Nephron (organoid): ENCODE results near the gene MYBPH.
A peak's percentile ranks its signal among the peaks of the same experiment; 100 is the strongest.

Experiments used
- H3K27ac Mint-ChIP-seq, 3 experiments: 2 replicates each; pipeline ENCODE4 v1.8.0; 2020; ENCODE audit warnings: mixed read lengths in 3 of 3, mild to moderate bottlenecking in 2 of 3, moderate library complexity in 1 of 3
- H3K27me3 Mint-ChIP-seq: 2 replicates; pipeline ENCODE4 v1.8.0; 2021; ENCODE audit warnings: low read depth, mild to moderate bottlenecking, moderate library complexity, mixed read lengths
- H3K36me3 Mint-ChIP-seq: 2 replicates; pipeline ENCODE4 v1.8.0; 2020; ENCODE audit warnings: low read depth, mixed read lengths
- H3K4me1 Mint-ChIP-seq: 2 replicates; pipeline ENCODE4 v1.8.0; 2020; ENCODE audit warnings: mixed read lengths
- H3K4me3 Mint-ChIP-seq, 3 experiments: 2 replicates each; pipeline ENCODE4 v1.8.0; 2020; ENCODE audit warnings: mild to moderate bottlenecking in 3 of 3, mixed read lengths in 3 of 3, moderate library complexity in 2 of 3
- H3K9me3 Mint-ChIP-seq: 2 replicates; pipeline ENCODE4 v1.8.0; 2020; ENCODE audit warnings: mixed read lengths
- TF ChIP-seq, protein P1 (sequence below), 3 experiments: fragments of 200-600 bp; sonication (generic); IDR thresholded peaks; one replicate each; pipeline ENCODE4 v1.5.0; 2021; ENCODE audit warnings: antibody characterized with exemption in 3 of 3; ENCODE audit not compliant: unreplicated experiment in 3 of 3

The MYBPH gene

DNA sequence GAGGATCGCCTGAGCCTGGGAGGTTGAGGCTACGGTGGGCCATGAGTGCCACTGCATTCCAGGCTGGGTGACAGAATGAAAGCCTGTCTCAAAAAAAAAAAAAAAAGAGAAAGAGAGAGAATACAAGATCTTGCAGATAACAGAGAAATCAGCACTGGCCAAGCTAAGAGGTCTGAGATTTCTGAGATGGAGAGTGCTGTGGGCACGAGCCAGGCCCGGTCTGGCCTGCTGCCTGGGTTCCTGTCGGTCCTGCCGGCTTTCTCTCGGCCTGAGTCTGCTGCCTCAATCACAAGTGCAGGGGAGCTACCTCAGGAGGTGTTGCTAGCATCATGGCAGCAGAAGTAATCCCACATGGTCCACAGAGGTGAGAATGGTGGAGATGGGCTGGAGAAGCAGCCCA is 29.1 kb downstream of the MYBPH start:
- TF ChIP-seq, protein P1, sequence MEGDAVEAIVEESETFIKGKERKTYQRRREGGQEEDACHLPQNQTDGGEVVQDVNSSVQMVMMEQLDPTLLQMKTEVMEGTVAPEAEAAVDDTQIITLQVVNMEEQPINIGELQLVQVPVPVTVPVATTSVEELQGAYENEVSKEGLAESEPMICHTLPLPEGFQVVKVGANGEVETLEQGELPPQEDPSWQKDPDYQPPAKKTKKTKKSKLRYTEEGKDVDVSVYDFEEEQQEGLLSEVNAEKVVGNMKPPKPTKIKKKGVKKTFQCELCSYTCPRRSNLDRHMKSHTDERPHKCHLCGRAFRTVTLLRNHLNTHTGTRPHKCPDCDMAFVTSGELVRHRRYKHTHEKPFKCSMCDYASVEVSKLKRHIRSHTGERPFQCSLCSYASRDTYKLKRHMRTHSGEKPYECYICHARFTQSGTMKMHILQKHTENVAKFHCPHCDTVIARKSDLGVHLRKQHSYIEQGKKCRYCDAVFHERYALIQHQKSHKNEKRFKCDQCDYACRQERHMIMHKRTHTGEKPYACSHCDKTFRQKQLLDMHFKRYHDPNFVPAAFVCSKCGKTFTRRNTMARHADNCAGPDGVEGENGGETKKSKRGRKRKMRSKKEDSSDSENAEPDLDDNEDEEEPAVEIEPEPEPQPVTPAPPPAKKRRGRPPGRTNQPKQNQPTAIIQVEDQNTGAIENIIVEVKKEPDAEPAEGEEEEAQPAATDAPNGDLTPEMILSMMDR (IDR thresholded peaks at IDR 0.05; ENCODE audit: unreplicated experiment in 3 of 3) = no peak
- no peaks in the 10 kb centered on the region for H3K9me3 Mint-ChIP-seq
- H3K4me3 Mint-ChIP-seq = no peak overlapping the region
- peaks cover 56% of the 10 kb centered on the region for H3K4me1 Mint-ChIP-seq
- peaks cover 7% of the 10 kb centered on the region for H3K36me3 Mint-ChIP-seq
- peaks cover 7% of the 10 kb centered on the region for H3K27me3 Mint-ChIP-seq
- peak overlapping the region in 1 of 3 experiments; percentile 40 for H3K27ac Mint-ChIP-seq

- Mint-ChIP-seq H3K4me1 (peaks cover 50% of the 10 kb centered on the region), H3K4me3 (no peak overlapping the region), H3K27me3 (peaks cover 7% of the 10 kb centered on the region), H3K9me3 (no peaks in the 10 kb centered on the region), H3K36me3 (peaks cover 7% of the 10 kb centered on the region), H3K27ac (peak overlapping the region in 1 of 3 experiments; percentile 40)
- TF ChIP-seq, protein P1 (IDR thresholded peaks at IDR 0.05; ENCODE audit: unreplicated experiment in 3 of 3) = no peak
Measured at GRCh38 chr1:203146042-203146369, 29.6 kb downstream of the MYBPH start.

- Mint-ChIP-seq H3K4me1 (peaks cover 45% of the 10 kb centered on the region), H3K9me3 (no peaks in the 10 kb centered on the region), H3K27me3 (peaks cover 7% of the 10 kb centered on the region), H3K27ac (peak overlapping the region; percentile 28 to 68 (median 40)), H3K4me3 (no peak overlapping the region), H3K36me3 (peaks cover 7% of the 10 kb centered on the region)
- TF ChIP-seq, protein P1 (IDR thresholded peaks at IDR 0.05; ENCODE audit: unreplicated experiment in 3 of 3) = no peak
Measured at GRCh38 chr1:203145321-203146041, 30.1 kb downstream of the MYBPH start.

DNA sequence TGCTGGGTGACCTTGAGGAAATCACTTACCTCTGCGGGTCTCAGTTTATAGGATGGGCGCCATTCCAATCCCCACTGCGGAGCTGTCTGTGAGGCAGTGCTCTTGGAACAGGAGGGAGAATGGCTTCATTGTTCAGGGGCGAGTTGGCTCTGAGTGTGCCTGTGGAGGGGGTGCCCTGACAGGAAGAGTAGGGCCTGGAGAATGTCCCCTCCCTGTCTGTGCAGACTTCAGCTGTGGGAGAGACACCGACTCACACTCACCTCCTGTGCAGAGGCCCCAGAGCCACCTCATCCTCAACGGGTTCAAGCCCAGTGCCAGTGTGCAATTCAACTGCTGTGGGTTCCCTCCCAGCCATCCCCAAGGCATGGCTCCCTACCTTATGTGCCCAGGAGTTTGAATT is 31.0 kb downstream of the MYBPH start:
- H3K36me3 Mint-ChIP-seq = peaks cover 7% of the 10 kb centered on the region
- no peaks in the 10 kb centered on the region for H3K9me3 Mint-ChIP-seq
- H3K27me3 Mint-ChIP-seq = peaks cover 7% of the 10 kb centered on the region
- TF ChIP-seq, protein P1 (IDR thresholded peaks at IDR 0.05; ENCODE audit: unreplicated experiment in 3 of 3) = no peak
- no peak overlapping the region for H3K27ac Mint-ChIP-seq
- peaks cover 37% of the 10 kb centered on the region for H3K4me1 Mint-ChIP-seq
- no peak overlapping the region for H3K4me3 Mint-ChIP-seq

DNA sequence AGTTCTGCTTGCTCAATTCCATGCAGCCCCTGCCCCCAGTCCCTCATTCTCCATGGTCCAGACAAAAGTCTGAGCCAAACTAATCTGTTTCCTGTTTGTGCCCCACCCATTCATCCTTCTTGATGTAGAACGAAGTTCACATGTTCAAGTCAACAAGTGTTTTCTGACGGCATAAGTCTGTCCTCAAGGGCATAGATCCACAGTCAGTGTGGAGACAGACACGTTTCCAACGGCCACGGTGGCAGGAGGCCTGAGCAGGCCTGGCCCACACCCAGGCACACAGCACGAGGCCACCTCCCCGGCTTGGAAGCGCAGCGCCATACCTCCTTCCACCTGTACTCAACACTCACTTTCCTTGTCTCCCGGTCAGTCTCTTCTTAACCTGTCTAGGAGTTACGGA is 32.0 kb downstream of the MYBPH start:
- peaks cover 7% of the 10 kb centered on the region for H3K36me3 Mint-ChIP-seq
- peaks cover 29% of the 10 kb centered on the region for H3K4me1 Mint-ChIP-seq
- H3K9me3 Mint-ChIP-seq = no peaks in the 10 kb centered on the region
- TF ChIP-seq, protein P1 (IDR thresholded peaks at IDR 0.05; ENCODE audit: unreplicated experiment in 3 of 3) = no peak
- H3K27me3 Mint-ChIP-seq = peaks cover 3% of the 10 kb centered on the region
- H3K27ac Mint-ChIP-seq = peak overlapping the region in 1 of 3 experiments; percentile 23
- H3K4me3 Mint-ChIP-seq = no peak overlapping the region
